HG03066 (cell line): ENCODE data around the gene CRAMP1.

Source experiments
- ATAC-seq: cut with Tn5 transposase; IDR thresholded peaks from one replicate; pipeline ENCODE4 v1.9.1; 2021; ENCODE audit warnings: low read depth; ENCODE audit not compliant: unreplicated experiment

The CRAMP1 gene

DNA sequence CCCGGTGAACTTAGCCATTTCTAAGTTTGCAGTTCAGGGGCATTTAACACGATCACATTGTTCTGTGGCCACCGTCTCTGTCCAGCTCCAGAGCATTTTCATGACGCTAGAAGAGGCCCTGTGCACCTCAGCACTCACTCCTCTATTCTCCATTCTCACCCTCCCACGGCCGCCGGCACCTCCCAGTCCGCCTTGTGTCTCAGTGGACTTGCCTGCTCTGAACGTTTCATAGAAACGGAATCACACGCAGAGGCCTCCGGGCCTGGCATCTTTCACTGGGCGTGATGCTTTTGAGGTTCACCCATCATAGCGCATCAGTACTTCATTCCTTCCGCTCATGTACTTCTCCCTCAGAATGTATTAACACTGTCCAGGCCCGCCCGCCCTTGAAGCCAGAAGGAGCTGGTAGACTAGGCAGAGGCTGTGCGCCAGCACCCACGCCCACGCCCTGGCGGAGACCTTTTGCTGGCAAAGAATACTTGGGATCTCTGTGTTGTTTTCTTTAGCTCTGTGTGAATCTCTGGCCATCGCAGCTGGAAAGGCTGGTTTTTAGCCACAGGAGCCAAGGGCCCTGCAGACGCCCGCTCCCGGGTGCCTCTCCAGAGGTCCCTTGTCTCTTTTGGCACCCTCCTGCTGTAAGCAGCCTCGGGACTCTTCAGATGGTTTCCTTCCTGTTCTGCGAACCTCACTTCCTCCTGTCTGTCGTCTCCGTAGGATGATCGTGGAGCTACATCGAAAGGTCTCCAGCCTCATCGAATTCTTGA, 42.5 kb downstream of the CRAMP1 start:
- no peak for ATAC-seq

DNA sequence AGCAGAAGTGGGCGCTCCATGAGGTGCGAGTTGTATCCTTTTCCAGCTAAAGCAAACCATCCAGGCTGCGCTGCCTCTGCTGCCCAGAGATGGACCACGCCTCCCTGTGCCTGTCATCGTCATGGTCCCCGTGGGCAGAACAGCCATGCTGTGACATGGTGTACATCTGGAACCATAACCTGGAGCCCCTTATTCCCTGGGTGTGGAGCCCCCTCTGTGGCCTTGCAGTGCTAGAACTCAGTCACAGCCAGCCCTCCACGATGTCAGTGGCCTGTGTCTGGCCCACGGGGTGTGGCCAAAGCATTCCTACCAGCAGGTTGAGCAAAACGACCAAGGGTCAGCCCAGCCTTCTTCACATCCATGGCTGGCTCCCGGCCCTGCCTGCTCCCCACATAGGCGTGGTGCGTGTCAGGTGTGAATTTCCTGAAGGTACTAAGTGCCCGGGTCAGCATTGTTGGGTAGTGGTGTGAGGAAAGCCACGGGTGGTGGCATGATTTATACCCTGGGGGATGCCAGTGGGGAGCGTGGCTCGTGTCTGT, 43.2 kb downstream of the CRAMP1 start:
- no peak for ATAC-seq

DNA sequence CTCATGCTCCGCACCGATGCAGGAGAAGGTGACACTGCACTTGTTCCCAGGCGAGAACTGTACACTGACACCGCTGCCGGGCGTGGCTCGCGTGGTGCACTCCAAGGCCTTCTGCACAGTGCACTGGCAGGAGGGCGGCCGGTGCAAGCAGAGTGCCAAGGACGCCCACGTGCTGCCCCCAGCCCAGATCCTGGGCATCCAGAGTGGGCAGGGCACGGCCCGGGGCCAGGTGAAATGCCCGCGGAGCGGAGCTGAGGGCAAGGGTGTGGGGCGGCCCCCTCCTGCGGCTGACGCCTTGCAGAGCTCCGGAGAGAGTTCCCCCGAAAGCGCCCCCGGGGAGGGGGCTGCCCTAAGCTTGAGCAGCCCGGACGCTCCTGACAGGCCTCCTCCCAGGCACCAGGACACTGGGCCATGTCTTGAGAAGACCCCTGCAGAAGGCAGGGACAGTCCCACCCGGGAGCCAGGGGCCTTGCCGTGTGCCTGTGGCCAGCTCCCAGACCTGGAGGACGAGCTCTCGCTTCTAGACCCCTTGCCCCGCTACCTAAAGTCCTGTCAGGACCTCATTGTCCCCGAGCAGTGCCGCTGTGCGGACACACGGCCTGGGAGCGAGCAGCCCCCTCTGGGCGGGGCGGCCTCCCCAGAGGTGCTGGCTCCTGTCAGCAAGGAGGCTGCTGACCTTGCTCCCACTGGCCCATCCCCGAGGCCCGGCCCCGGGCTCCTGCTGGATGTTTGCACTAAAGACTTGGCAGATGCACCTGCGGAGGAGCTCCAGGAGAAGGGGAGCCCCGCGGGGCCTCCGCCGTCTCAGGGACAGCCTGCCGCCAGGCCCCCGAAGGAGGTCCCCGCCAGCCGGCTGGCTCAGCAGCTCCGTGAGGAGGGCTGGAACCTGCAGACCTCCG, 44.0 kb downstream of the CRAMP1 start:
- no peak for ATAC-seq

DNA sequence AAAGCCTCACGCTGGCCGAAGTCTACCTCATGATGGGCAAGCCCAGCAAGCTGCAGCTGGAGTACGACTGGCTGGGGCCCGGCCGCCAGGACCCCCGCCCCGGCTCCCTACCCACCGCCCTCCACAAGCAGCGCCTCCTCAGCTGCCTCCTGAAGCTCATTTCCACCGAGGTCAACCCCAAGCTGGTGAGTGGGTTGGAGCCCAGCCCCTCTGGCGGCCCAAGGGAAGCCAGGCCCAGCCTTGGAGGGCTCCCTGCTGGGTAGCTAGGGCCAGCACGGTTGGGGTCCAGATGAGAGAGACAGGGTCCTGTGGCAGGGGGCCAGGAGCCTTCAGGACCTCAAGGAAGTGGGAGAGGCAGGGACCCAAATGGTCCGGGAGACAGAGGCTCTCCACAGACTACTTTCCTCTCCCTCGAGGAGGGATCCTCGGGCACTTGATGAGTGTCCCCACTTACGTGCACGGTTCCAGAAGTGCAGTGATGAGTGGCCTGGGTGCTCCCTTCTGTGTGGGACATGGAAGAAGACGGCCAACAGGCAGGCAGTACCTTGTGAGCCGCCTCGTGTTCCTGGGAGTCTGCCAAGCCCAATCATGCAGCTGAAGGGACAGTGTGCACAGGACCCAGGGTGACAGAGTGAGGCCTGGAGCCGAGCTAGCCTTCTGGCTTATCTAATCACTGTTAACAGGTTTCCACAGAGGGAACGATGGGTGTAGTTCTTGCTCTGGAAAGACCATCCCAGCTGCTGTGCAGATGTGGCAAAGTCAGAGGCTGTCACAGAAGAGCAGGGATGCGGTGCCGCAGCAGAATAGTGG, 44.9 kb downstream of the CRAMP1 start:
- ATAC-seq, result no peak

DNA sequence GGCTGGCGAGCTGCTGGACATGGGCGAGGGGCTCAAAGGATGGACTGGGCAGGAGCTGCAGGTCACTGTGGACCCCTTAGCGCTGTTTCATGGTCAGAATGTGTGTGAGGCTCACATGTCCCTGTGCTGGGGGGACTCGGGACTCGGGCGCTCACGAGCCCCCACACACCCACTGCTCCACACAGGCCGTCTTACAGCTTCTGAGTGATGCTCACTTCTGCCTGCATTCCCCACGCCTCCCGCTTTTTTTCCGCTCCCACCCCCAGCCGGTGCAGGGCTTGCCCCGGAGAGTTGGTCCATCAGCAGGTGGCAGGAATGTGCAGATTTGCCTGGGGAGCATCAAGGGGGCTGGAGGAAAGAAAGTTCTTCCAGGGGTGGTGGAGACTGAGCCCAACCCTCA, 45.7 kb downstream of the CRAMP1 start:
- no peak for ATAC-seq

DNA sequence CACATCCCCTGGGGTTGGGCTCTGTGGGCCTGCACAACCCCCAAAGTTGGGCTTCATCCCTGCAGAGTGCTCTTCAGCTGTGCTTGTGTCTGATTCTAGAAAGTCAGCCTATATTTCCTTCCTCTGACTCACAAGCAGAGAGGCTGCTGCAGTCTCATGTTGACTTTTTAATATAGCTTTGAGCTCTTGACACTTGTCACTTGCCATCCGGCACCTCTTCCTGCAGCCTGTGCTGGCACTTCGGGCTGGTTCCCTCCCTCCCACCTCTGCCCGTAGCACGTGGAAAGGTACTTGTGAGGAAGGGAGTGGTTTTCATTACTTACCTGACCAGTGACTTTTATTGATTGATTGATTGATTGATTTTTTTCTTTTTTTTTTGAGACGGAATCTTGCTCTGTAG, 46.9 kb downstream of the CRAMP1 start:
- no peak for ATAC-seq

DNA sequence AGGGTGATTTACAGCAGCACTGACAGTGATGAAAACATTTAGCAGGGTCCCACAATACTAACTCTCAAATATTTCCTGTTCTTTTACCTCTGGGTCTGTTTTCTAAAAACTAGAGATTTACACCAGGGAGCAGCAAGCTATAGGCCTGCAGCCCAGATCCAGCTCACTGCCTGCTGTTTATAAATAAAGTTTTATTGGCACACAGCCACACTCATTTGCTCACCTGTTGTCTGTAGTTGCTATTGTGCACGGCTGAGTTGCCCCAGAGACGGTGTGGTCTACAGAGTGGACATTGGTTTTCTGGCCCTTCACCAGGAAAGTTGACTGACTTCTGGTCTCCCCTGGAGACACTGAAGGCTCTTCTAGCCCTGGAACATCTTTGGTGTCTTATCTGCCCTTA, 49.7 kb downstream of the CRAMP1 start:
- ATAC-seq, result no peak

DNA sequence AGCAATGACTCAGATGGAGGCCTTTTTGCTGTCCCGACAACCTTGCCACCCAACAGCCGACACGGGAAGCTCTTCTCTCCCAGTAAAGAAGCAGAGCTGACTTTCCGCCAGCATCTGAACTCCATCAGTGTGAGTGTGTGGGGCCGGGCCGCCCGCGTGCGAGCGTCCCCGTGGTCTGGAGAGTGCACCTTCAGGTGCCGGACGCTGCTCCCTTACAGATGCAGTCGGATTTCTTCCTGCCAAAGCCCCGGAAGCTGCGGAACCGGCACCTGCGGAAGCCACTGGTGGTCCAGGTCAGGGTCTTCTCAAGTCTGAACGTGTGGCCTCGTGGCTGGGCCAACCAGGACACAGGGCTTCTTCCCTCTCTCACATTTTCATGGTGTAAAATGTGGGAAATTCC, 50.4 kb downstream of the CRAMP1 start:
- ATAC-seq, result no peak

DNA sequence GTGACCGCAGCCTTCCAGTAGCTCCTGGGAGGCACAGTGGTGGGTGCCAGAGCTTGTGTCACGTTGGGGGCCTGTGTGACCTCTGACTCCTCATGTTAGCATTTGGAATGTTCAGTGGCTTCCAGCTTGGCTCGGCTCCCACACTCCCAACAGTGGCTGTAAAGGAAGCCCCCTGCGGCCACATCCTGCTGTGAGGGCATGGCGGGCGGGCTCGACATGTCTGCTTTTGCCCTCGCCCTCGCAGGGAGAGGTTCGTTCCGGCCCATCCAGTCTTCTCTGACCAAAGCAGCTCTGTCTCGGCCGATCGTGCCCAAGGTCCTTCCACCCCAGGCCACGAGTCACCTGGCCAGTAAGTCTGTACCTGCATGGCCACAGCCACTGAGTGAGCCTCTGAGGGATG, 53.7 kb downstream of the CRAMP1 start:
- no peak for ATAC-seq

DNA sequence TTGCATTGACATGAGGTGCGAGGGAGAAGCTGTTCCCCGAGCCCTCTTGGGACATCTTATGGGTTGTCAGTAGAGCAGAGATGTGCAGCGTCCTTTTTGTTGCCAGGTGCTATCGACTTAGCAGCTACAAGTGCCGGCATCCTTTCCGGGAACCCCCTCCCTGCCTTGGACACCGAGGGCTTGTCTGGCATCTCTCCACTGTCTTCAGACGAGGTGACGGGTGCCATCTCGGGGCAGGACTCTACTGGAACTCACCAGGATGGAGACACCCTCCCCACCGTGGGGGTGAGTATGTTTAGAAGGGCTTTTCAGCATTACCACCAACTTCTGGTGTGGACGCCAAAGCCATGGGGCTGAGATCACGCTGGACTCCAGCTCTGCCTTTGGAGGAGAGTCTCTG, 54.2 kb downstream of the CRAMP1 start:
- ATAC-seq, result no peak

DNA sequence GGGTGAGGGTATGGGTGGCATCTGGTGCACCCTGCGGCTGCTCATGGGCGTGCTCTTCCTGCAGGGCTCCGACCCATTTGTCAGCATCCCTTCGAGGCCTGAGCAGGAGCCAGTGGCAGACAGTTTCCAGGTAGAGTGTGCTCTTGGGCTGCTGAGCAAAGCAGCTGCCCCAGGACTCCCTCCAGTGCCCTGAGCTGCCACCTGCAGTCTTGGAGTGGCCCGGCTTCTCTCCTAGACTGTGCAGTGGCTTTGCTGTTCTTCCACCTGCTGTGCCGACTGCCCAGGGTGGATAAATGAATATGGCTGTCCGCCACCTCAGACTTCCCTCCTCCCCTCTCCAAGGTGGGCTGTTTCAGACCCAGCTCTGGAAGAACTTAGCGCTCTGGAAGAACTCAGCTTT, 55.1 kb downstream of the CRAMP1 start:
- ATAC-seq, result no peak

DNA sequence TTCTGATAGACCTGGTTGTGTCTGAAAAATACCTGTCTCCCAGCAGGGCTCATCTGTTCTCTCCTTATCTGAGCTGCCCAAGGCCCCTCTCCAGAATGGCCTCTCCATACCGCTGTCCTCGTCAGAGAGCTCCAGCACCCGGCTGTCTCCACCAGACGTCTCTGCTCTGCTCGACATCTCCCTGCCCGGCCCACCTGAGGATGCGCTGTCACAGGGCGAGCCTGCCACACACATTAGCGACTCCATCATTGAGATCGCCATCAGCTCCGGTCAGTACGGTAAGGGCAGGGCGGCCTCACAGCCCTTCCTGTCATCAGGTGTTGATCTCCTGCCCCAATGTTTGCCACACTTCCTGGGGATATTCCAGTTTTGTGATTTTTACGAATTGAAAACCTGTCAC, 55.8 kb downstream of the CRAMP1 start:
- no peak for ATAC-seq

DNA sequence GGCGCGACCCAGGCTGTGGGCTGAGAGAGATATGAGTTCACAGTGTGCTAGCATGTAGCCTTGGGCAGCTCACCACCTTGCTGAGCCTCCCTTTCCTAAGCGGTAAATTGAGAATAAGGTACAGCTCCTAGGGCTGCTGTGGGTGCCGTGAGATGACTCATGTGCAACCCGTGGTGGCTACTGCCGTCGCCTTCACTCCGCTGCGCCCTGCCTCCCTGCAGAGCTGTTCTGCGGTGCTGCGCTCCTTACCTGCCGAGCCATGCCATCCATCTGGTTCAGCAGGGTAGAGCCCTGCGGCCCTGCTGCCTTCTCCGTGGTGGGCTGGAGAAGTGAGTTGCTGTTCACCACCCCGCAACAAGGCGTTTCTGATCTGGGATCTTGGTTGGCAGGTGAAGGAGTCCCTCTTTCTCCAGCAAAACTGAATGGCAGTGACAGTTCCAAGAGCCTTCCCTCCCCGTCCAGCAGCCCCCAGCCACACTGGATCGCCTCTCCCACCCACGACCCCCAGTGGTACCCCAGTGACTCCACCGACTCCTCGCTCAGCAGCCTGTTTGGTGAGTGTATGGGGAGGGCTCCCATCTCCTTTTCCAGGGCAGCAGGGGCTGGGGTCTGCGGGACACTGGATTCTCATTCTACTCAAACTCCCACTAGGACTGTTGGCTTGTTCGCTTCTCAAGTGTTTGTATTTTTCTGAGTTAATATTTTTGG, 56.6 kb downstream of the CRAMP1 start:
- no peak for ATAC-seq

DNA sequence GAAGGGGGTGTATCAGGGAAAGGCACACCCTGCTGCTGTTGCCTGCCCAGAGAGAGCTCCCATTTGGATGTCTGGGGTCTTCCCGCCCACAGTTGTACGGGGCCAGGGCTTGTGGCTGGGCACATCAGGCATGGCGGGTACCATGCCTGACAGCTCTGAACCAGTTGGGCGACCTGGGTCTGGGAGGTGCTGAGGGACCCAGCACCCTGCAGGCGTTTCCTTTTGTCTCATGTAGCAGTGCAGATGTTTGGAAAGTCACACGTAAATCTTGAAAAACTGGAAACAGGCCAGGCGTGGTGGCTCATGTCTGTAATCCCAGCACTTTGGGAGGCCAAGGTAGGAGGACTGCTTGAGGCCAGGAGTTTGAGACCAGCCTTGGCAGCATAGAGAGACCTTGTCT, 57.5 kb downstream of the CRAMP1 start:
- ATAC-seq, result no peak

DNA sequence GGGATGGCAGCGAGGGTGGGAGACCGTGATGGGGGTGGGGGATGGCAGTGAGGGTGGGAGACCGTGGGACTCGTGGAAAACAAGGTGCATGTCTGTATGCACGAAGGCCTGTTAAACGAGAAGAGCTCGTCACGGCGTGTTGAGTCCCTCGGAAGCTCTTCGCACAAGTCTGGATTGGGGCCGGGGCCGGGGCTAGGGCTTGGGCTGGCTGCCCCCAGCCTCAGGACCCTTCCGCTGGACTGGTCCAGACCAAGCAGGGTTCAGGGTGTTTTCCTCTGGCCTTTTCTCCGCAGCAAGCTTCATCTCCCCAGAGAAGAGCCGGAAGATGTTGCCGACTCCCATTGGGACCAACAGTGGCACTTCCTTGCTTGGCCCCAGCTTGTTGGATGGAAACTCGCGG, 58.2 kb downstream of the CRAMP1 start:
- ATAC-seq, result no peak

DNA sequence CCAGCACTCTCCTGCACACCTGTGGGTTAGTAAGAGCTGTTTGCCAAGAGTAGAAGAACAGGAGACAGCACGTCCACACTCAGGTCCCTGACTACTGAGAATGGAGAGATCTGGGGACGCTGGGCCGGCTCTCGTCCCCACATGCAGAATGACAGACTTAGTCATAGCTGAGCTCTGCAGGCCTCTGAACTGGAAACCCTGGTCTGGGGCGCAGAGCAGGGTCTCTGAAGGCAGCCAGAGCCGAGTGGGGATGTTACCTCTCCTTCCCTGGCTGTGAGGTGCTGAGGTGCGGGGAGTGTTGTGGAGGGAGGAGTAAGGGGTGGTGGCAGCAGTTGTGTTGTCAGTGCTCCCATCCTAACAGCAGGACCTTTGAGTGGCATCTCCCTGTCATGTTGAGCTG, 58.7 kb downstream of the CRAMP1 start:
- no peak for ATAC-seq

DNA sequence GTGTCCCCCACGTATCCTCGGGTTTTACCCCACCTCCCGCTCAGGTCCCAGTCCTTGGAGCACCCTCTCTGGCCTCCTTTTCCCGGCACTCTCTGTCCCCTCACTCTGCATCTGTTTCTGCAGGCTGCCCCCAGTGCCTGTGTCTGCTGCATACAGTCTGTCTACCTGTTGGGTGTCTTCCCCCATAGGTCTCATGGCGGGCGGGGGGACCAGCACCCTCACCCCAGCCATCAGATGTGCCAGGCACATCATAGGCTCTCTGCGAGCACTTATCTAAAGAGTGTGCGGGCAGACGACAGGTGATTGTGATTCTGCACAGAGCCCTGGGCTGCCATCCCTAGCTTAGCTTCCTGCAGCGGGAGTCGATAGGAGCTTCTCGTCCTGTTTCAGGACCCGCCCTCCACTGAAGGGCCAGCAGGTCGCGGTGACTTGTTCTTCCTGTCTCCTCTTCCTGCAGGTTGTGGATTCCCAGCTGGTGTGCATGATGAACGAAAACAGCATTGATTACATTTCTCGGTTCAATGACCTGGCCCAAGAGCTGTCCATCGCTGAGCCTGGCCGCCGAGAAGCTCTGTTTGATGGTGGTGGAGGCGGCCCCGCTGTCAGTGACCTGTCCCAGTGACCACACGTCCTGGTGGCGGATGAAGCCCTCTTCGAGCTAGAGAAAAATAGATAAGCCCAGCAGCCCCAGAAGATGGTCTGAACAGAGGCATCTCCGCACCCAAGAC, 61.4 kb downstream of the CRAMP1 start:
- ATAC-seq, result no peak

DNA sequence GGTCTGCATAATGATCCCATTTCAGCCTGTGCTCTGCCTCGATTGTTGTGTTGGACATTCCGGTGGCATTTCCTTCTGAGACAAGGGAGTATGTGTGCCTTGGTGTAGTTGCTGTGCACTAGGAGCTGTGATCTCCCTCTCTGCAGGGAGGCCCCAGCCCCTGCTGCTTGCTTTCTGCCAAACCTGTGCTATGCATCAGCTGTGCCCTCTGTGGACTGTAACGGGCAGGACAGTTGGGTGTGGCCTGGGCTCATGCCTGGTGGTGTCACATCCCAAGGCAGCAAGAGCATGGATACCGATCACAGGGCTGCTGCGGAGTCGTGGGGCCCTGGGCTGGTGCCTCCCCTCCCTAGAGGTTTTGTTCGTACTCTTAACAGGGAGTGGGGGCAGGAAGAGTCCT, 62.1 kb downstream of the CRAMP1 start:
- ATAC-seq, result no peak

DNA sequence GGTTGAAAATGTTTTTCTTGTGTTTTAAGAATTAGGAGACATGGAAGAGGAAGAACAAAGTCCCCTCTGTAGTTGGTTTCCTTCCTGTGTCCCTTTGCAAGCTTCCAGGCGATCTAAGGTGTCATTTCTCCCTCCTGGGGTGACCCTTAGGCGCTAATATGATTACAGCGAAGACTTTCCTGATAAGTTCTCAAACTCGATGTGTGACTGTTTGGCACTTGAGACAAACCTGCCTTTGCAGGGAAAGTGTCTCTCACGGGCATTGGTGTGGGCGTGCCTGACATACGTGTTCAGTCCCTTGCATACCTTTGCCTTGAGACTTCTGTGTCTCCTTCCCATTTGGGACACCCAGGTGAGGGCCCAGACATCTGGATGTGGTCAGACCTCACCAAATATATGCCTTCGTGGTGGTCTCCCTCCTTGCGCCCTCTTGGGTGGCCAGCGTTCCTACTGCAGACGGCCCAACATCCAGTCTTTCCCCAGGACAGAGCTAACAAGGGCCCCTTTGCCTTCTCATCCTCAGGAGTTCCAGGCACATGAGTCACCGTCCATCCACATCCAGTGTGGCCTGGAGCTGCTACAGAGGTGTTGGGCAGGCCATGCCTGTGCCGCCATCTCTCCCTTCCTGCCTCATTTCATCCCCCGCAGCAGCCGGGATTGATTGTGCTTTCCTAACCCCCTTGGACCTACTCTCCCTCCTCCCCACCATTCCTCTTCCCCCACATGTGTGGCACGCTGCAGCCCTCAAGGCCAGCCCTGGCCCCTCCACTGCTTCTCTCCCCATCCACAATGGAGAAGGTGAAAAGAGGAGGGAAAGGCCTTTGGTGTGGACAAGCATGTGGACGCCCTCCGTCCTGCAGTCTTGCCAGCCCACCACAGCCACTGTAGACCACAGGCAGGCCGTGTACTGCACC, 62.8 kb downstream of the CRAMP1 start:
- no peak for ATAC-seq
